WTC11 (cell line): ENCODE measurements around the gene PAQR4.

Experiments used
- AFF4 ChIP-seq: sonication (generic); formaldehyde crosslinking; IDR thresholded peaks from 2 replicates; pipeline ENCODE4 v1.8.1; 2023; ENCODE audit warnings: mild to moderate bottlenecking, missing genetic modification reagents, borderline replicate concordance
- ATF3 ChIP-seq: sonication (generic); formaldehyde crosslinking; conservative IDR thresholded peaks from 2 replicates; pipeline ENCODE4 v1.8.1; 2022; ENCODE audit warnings: mild to moderate bottlenecking, missing genetic modification reagents
- CTCF ChIP-seq: fragments of 200-600 bp; IDR thresholded peaks from 2 replicates; pipeline ENCODE4 v1.8.0; 2022; ENCODE audit warnings: antibody characterized with exemption
- JUN ChIP-seq: sonication (generic); formaldehyde crosslinking; IDR thresholded peaks from 2 replicates; pipeline ENCODE4 v1.8.0; 2023; ENCODE audit warnings: mild to moderate bottlenecking, missing genetic modification reagents
- KAT7 ChIP-seq: sonication (generic); formaldehyde crosslinking; IDR thresholded peaks from 2 replicates; pipeline ENCODE4 v1.8.1; 2023; ENCODE audit warnings: missing genetic modification reagents, mild to moderate bottlenecking, borderline replicate concordance
- MAX ChIP-seq: sonication (generic); formaldehyde crosslinking; IDR thresholded peaks from 2 replicates; pipeline ENCODE4 v1.8.0; 2022; ENCODE audit warnings: mild to moderate bottlenecking, missing genetic modification reagents
- MLX ChIP-seq: sonication (generic); formaldehyde crosslinking; IDR thresholded peaks from 2 replicates; pipeline ENCODE4 v1.8.1; 2023; ENCODE audit warnings: mild to moderate bottlenecking, missing genetic modification reagents, moderate library complexity
- SMAD4 ChIP-seq: sonication (generic); formaldehyde crosslinking; IDR thresholded peaks from 2 replicates; pipeline ENCODE4 v1.8.0; 2022; ENCODE audit warnings: mild to moderate bottlenecking, missing genetic modification reagents
- SP1 ChIP-seq: sonication (generic); formaldehyde crosslinking; conservative IDR thresholded peaks from 2 replicates; pipeline ENCODE4 v1.8.1; 2022; ENCODE audit warnings: missing genetic modification reagents
- TEAD4 ChIP-seq: sonication (generic); formaldehyde crosslinking; IDR thresholded peaks from 2 replicates; pipeline ENCODE4 v1.8.0; 2022; ENCODE audit warnings: mild to moderate bottlenecking, missing genetic modification reagents
- USF2 ChIP-seq: sonication (generic); formaldehyde crosslinking; IDR thresholded peaks from 2 replicates; pipeline ENCODE4 v1.8.1; 2023; ENCODE audit warnings: mild to moderate bottlenecking, missing genetic modification reagents, moderate library complexity

- TF ChIP-seq SMAD4 (CRISPR knock-in tag): no peak
- no peak for TF ChIP-seq CTCF
- no peak for TF ChIP-seq ATF3 (CRISPR knock-in tag)
- no peak for TF ChIP-seq TEAD4
- TF ChIP-seq MLX (CRISPR knock-in tag): no peak
- TF ChIP-seq KAT7: no peak
- TF ChIP-seq MAX: no peak
- no peak for TF ChIP-seq USF2
- no peak for TF ChIP-seq JUN (CRISPR knock-in tag)
- TF ChIP-seq AFF4: no peak
- TF ChIP-seq SP1 (CRISPR knock-in tag): no peak
Observed at GRCh38 chr16:2956579-2956956, 12.6 kb upstream of the PAQR4 start.
